ENCODE data around the gene PAX5. TPM values are rescaled to one million over a fixed set of nuclear protein-coding genes. Genes with fewer than 3 reads are reported as not detected.

PAX5 gene
- total RNA-seq, 2 experiments from 2014 or later, result 62.5 to 141 TPM

DNA sequence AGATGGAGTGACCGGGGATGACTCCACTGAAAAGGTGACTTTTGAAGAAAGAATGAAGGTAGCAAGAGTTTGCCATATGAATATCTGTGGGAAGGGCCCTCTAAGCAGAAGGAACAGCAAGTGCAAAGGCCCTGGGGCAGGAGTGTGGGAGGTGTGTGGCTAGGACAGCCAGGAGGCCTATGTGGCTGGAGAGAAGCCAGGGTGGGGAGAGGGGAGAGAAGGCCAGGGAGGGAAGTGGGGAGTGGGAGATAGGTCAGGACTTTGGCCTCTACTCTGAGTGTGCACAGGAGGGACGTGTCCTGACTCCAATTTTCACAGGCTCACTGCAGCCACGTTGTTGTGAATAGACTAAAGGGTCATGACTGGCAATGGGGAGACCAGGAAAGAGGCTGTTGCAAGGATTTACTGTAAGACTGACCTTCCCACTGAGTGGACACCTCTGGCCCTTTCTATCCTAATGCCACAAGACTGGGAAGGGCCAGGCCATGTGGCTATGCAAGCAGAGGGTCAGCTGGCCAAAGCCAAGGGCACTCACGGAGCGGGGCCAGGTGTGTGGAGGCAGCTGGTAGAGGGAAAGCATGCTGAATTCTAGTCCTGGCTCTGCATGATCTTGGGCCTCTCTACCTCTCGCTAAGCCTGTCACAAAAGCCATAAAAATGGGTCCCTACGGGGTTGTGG is 172.4 kb downstream of the PAX5 start:
- Histone ChIP-seq H3K9me3 (ENCODE audit: low read length) (no peaks in the 10 kb centered on the region), H3K4me1 (ENCODE audit: insufficient read depth, low read length, poor library complexity, severe bottlenecking) (peaks cover 34% of the 10 kb centered on the region), H3K4me2 (ENCODE audit: low read length) (no peak overlapping the region), H3K36me3 (ENCODE audit: insufficient read depth, low read length) (peaks cover 61% of the 10 kb centered on the region), H3K79me2 (ENCODE audit: insufficient read depth, low read depth, low read length) (no peaks in the 10 kb centered on the region), H3K4me3 (ENCODE audit: low read depth, low read length, poor library complexity, severe bottlenecking) (no peak overlapping the region), H2AFZ (ENCODE audit: low read length) (no peak overlapping the region), H4K20me1 (ENCODE audit: insufficient read depth, low read length) (no peaks in the 10 kb centered on the region), H3K9me2 (ENCODE audit: insufficient read depth, low read length) (no peaks in the 10 kb centered on the region), H3K27ac (ENCODE audit: low read depth, low read length, poor library complexity, severe bottlenecking) (no peak overlapping the region)
- TF ChIP-seq, protein P1, sequence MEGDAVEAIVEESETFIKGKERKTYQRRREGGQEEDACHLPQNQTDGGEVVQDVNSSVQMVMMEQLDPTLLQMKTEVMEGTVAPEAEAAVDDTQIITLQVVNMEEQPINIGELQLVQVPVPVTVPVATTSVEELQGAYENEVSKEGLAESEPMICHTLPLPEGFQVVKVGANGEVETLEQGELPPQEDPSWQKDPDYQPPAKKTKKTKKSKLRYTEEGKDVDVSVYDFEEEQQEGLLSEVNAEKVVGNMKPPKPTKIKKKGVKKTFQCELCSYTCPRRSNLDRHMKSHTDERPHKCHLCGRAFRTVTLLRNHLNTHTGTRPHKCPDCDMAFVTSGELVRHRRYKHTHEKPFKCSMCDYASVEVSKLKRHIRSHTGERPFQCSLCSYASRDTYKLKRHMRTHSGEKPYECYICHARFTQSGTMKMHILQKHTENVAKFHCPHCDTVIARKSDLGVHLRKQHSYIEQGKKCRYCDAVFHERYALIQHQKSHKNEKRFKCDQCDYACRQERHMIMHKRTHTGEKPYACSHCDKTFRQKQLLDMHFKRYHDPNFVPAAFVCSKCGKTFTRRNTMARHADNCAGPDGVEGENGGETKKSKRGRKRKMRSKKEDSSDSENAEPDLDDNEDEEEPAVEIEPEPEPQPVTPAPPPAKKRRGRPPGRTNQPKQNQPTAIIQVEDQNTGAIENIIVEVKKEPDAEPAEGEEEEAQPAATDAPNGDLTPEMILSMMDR (conservative IDR thresholded peaks at IDR 0.05; ENCODE audit: low read length), result no peak
- TF ChIP-seq EZH2phosphoT487 (IDR thresholded peaks at IDR 0.05; ENCODE audit: borderline replicate concordance, low read depth, low read length), result no peak
- intact Hi-C loops (cut with micrococcal nuclease; ENCODE audit: unreplicated experiment), result no loop called here
- ChIA-PET POLR2A (no interaction called here), CTCF (ENCODE audit: unreplicated experiment) (no interaction called here)
- no peak for DNase-seq (ENCODE audit: low spot score)
- no TSS peak for BruUV-seq (replicated peaks)

DNA sequence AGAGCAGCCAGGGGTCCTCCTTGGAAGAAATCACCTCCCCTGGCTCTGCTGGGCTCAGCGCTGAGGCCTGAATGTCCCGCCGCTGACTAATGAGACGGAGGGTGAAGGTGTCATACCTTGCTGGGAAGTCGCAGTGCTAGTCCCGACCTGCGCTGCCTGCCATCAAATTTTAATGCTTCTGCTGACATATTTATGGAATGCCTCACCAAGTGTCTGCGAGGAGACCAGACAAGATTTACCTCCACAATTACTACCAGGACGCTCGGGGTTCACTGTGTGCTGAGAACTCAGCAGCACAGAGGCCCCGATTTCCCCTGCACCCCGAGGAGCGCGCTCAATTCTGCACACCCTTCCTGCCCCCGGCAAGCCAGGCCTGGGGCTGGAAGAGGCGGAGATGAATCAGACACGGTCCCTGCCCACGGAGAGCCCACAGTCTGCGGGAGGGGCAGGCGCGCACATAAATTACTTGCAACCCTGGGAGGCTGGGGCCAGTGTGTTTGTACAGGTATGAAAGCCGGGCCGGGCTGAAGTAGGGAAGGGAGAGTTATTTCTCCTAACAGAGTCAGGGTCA is 175.2 kb downstream of the PAX5 start:
- POLR2A ChIA-PET, result no interaction called here
- Histone ChIP-seq H3K9me2 (ENCODE audit: insufficient read depth, low read length) (no peaks in the 10 kb centered on the region), H3K4me1 (ENCODE audit: insufficient read depth, low read length, poor library complexity, severe bottlenecking) (peaks cover 17% of the 10 kb centered on the region), H2AFZ (ENCODE audit: low read length) (no peak overlapping the region), H3K4me2 (ENCODE audit: low read length) (no peak overlapping the region), H3K79me2 (ENCODE audit: insufficient read depth, low read depth, low read length) (no peaks in the 10 kb centered on the region), H4K20me1 (ENCODE audit: insufficient read depth, low read length) (no peaks in the 10 kb centered on the region), H3K36me3 (ENCODE audit: insufficient read depth, low read length) (peaks cover 63% of the 10 kb centered on the region), H3K4me3 (ENCODE audit: low read depth, low read length, poor library complexity, severe bottlenecking) (no peak overlapping the region), H3K9me3 (ENCODE audit: low read length) (no peaks in the 10 kb centered on the region), H3K27ac (ENCODE audit: low read depth, low read length, poor library complexity, severe bottlenecking) (no peak overlapping the region)
- intact Hi-C loops (cut with micrococcal nuclease; ENCODE audit: unreplicated experiment), result loop anchor here (10.0 kb wide), 1 partner anchor 224 kb away; no protein-coding TSS in a partner anchor
- DNase-seq (ENCODE audit: low spot score), result no peak
- TF ChIP-seq, protein P1 (conservative IDR thresholded peaks at IDR 0.05; ENCODE audit: low read length), result no peak
- no peak for TF ChIP-seq EZH2phosphoT487 (IDR thresholded peaks at IDR 0.05; ENCODE audit: borderline replicate concordance, low read depth, low read length)
- CTCF ChIA-PET (ENCODE audit: unreplicated experiment), result no interaction called here
- no TSS peak for BruUV-seq (replicated peaks)
